HG02588 (cell line): ENCODE measurements around the gene FHIT.
A peak's percentile ranks its signal among the peaks of the same experiment; 100 is the strongest.

Experiments used
- ATAC-seq: cut with Tn5 transposase; IDR thresholded peaks from one replicate; pipeline ENCODE4 v1.9.1; 2021; ENCODE audit warnings: mild to moderate bottlenecking, moderate library complexity; ENCODE audit not compliant: unreplicated experiment

Gene FHIT

DNA sequence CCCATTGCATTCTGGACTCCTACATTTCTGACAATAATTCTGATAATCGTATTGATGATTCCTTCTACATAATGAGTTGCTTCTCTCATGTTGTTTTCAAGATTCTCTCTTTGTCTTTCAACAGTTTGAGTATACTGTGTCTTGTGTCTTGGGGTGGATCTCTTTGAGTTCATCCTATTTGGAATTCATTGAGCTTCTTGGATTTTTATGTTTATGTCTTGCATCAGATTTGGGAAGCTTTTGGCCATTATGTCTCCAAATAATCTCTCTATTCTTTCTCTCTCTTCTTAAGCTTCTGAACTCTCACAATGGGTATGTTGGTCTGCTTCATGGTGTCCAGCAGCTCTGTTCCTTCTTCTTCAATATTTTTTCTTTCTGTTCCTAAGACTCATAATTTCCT lies 592.2 kb downstream of the FHIT start:
- ATAC-seq, result no peak

DNA sequence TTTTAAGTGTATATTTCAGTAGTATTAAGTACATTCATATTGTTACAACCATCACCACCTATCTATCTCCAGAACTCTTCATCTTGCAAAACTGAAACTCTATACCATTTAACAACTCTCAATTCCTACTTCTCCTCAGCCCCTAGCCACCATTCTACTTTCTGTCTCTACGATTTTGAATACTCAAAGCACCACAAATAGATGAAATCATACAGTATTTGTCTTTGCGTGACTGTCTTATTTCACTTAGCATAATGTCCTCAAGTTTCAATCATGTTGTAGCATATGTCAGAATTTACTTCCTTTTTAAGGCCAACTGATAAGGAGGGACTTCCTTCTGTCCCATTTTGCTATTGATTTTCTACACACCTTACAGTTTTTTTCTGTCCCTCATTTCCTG lies 593.3 kb downstream of the FHIT start:
- peak; percentile 89 for ATAC-seq

DNA sequence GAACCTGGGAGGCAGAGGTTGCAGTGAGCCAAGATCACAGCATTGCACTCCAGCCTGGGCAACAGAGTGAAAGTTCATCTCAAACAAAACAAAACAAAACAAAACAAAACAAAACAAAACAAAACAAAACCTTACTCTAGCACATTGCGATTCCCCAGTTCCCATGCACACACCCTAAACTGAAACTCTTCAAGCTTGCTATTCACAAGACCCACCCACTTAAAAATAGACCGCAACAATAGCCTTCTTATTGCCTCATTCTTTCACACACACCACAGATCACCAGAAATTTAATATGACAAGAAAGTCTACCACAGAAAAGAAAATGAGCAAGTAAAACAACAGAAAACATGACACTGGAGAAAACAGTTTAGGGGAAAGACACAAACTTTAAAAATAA lies 598.4 kb downstream of the FHIT start:
- no peak for ATAC-seq

DNA sequence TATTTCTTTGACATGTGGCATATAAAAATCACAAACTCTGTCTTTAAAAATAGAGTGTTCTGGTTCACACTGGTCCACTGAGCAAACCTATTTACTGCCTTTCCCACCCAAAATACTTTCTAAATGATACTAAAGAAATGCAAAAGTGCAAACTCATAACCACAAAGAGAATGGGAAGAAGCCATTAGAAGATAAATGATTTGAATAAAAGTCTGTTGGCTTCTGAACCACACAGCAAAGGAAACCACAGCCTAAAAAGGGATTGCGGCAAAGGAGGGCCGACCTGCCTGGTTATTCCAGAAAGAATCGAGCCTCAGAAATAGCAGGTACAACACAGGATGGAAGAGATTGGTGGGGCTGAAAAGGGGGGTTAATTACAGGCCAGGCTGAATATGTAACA lies 599.5 kb downstream of the FHIT start:
- ATAC-seq, result no peak

DNA sequence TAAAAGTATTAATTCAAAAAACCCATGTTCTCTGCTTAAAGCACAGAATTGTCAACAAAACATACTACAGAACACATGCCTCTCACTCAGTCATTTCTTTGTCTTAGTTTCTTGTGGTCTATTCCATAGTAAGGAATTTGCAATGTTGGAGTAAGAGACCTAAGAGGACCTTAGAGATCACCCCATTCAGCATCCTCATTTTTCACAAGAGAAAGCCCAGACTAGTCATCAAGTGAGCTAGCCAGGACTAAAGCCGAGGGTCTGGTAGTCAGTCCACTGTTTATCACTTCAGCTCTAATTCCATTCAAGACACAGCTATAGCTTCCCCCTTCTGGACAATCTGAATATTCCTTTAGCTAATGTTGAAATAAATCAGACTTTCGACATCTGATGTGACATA lies 601.1 kb downstream of the FHIT start:
- ATAC-seq, result no peak

DNA sequence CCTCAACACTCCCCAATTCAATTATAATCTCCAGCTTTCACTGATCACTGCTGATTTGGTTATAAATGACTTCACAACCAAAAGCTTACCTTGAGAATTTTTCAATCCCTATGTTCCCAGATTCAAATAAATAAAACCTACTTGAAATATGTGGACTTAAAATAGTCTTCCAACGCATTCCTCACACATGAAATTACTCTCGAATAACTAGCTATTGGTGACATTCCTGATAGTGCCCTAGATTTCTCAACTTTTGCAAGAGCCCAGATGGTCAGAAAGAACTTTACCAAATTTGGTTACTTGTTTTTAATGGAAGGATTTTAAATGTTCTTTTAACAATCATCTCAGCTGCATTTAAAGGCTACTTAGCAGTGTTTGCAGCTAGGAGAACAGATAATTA lies 605.5 kb downstream of the FHIT start:
- no peak for ATAC-seq

DNA sequence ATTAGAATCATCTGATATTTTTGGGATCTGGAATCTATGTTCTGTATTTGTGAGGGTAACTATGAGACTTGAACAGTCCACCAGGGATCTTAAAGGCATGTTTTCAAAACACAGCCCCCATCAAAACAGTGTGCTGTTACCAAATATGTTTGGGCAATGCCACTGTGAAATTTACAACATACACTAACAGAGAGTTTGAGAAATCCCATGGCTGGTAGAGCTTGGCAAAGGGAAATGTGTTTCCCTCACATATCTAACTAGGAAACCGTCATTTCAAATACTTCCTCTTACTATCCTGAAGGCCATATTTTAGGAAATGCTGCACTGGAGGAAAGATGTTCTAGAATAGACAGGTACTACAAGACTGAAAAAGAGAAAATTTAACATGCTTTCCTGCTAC lies 607.4 kb downstream of the FHIT start:
- ATAC-seq, result no peak

DNA sequence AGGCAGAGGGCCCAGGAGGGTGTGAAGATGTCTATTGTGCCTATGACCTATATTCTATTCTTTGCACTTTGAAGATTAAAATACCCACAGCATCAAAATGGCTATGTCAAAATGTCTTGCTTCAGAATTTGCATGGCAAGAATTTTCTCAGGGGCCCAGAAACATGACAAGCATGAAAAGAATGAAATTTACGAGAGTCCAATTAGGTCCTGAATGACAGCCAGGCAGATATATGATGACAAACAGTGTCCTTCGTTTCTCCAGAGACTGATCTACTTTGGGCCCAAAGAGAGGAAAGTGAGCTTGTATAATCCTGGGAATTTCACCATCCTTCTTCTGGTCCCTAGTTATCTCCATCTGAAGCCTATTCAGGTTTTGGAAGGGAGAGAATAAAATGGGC lies 609.9 kb downstream of the FHIT start:
- ATAC-seq, result no peak

DNA sequence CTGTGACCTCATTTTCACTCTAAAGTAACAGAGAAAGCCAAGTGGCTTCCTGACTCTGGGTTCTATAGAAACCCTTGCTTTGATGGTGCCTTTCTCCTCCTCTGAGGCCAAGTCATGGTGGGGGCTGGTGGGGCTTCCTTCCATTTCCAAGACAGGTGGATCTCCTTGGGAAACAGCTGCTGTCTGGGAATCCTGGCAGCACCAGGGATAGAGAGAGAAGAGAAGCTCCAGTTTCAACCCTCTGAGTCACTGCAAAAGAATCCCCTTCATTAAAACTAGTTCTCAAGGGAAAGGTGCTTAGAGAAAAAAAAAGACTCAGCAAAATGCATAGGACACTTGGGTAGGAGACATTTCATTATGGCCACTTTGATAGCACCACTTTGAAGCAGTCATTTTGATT lies 614.4 kb downstream of the FHIT start:
- ATAC-seq, result no peak

DNA sequence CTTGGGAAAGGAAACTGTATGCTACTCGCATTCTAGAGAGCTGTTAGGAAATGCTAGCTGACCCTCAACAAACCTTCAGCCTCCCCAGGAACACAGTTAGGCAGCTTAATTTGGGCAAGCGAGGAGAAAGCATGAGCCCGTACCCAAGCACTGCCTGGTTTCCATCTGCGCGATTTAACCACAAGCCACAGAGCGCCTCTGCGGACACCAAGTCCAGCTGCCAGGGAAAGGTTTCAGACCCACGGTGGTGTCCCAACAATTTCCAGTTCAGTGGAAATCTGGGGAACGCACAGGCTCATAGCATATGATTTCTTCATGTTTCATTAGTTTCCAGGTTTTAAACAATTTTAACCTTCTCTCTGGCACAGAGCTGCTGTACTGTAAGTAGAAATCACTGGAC lies 617.6 kb downstream of the FHIT start:
- no peak for ATAC-seq

DNA sequence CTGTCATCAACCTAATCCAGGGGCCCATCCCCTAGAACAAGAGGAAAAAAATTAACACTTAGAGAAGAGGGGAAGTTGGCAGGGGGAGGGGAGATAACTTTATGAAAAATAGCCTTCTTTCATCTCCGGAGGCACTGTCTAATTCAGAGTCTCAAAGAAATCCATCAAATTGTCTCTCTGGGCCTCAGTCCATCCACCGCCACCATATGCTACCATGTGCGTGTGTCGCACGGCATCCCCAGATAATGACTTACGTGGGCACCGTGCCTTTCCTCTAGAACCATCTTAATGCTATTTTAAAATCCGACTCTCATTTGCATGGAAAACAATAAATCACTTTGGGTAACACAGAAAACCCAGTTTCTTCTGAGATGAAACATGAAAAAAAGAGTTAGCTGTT lies 619.7 kb downstream of the FHIT start:
- no peak for ATAC-seq

DNA sequence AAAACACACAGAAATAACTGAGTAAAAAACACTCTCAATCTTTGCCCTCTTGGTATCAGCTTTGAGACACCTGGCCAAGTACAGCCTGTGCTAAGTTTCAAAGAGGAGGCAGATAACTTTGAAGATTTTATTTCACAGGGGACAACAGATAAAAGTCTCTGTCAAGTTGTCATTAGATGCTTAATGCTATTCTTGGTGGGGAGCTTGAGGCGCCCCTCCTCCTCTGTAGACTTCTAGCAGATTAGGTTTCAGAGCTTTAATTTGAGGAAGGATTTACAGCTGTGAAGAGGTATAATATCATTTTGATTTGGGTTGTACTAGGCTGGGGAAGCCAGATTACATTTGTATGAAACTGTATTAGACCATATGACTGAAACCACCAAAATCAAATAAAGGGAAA lies 620.3 kb downstream of the FHIT start:
- ATAC-seq, result no peak

DNA sequence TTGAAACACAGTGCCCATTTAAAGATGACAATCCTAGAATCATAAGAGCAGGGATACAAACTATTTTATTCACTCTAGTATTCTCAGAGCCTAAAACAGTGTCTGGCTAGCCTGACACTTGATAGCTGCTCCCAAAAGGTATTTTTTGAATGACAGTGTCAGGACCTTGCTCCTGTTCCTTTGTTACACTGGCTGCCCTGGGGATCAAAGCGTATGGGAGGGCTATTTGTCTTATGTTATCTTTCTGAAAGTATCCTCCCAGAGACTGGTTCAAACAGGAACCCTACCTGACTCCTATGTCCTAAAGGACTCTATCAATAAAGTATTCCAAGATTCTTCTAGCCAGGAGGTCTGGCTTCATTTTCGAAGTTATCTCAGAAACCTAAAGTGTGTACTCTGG lies 621.4 kb downstream of the FHIT start:
- ATAC-seq, result no peak

DNA sequence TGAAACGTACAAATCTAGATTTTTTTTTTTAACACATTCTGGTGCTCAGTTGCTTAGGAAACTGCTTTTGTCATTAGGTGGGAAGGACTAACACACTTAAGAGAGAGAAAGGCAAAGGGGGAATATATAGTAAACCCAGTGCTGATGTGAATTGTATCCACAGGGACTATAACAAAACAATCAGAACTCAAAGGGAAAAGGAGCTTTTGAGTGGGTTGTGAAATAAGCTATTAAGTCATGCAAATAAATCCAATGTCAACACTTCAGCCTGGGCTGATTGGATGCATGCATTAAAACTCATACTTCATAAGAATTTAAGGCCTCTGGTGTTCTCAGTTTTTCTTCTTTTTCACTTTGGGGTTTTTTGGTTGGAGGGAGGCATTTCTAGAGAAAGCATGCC lies 628.9 kb downstream of the FHIT start:
- ATAC-seq, result no peak

DNA sequence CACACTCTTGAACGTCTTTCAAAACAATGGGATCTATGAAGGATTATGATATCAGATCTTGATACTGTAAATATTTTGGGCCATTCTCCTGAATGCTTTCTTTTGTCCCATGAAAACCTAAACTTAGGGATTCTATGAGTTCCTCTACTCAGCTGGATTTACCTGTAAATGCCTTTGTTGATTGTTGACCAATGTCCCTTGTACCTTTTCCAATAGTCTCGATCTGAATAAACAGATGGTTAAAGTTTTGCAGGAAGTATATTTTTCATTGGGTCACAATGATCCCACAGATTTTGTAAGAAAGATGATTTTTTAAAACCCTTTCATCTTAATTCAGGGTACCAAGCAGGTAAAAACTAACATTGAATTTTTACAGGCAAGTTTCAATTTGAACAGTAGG lies 634.1 kb downstream of the FHIT start:
- ATAC-seq, result no peak

DNA sequence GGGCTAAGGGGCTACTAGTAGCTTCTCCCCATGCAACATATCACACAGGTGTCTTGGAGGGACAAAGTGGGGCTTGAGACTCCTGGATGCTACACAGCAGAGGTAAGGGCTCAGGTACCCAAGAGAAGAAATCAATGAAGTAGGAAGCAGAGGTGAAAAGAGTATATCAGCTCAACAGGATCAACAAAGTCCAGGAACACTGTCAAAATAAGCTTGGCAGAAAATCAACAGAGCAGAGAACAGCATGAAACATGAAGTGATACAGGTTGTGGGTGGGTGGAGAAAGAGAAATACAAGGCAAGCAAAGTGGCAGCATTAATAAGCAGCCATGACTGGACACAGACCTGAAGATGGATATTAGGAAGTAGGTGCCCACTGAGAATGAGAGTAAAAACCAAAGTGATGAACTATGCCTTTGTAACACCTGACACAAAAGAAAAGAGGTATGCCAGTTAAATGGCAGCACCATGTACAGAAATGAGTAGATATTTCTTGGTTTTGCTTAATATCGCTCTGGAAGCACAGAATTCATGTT lies 637.4 kb downstream of the FHIT start:
- no peak for ATAC-seq

DNA sequence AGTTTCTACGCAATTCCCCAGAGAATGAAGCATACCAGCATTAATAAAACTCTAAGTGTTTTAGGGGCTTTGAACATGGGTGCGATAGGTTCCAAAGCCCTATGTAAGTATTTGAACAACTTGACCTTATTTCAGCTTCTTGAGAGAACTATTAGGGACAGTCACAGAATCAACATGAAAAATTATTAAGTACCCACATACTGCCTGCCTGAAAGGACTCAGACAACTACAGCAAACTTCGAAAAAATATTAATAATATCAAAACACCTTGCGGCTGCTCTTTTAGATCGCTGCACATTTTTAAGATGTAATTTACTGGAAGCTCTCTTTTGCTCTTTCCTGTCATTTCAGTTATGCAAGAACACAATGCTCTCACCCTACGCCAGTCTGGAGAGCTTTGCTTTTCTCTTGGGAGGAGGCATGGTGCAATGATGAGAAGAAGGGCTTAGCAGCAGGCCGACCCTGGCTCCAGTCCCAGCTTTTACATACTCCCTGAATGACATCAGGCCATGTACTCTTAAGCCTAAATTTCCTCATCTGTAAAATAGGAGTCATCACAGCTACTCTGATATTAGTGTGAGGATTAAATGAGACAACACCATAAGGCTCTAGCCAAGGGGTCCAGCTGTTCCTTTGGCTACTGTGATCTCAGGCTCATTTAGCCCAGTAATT lies 640.7 kb downstream of the FHIT start:
- ATAC-seq, result no peak

DNA sequence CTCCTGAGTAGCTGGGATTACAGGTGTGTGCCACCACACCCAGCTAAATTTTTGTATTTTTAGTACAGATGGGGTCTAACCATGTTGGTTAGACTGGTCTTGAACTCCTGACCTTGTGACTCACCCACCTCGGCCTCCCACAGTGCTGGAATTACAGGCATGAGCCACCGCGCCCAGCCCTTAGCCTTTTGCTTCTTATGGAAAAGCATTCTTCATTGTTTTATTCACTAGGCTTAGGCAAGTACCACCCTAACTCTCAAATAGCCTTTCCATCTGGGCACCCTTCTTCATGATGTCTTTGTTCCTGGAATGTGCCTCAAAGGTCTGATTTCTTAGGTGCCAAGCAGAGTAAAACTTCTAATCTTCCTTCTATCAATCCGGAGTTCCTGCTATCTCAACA lies 641.8 kb downstream of the FHIT start:
- no peak for ATAC-seq

DNA sequence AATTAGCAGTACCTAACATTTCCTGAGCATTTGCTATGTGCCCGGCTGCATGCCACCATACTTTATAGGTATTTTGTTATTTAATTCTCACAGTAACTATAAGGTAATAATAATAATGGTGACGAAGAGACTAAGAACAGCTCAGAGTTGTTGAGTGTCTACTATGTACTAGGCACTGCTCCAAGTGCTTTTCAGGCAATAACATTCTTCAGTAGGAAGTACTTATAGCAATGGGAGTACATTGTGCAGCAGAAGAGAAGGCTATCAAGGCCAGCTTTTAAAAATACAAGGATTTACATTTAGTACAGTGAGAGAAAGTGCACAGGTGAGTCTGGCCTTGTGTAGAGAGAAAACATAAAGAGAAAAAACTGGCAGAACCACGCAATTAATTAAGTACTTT lies 647.4 kb downstream of the FHIT start:
- ATAC-seq, result no peak

DNA sequence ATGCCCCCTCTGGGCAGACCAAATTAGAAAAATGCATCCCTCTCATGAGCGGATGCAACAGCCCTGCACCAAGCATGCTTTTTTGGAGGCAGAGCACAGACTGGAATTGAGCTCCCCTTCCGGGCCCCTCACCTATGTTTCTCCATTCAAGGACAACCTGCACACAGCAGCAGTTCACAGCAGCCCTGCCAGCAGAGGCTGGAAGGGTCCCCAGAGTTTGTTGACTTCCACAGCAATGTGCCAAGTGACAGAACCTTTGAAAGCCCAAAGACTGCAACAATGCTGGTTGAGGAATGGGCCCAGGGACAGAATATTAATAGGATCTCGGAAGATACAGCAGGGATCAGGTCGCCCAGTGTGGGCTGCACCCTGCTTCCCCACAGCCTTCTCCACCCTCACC lies 650.4 kb downstream of the FHIT start:
- no peak for ATAC-seq

DNA sequence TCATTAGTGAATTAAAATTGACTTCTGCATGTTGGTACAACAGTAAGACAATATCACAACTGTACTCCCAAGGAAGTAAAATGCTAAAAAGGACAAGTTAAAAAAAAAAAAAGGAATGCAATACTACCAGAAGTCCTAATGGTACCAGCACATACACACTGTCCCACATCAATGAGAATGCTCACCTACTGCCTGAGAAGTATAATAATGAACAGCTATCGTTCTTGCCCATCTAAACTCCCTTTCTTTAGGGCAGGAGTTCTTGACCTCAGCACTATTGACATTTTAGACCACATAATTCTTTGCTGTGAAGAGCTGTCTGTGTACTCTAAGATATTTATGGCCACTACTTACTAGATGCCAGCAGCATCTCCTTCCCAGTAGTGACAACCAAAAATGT lies 651.7 kb downstream of the FHIT start:
- ATAC-seq, result no peak

DNA sequence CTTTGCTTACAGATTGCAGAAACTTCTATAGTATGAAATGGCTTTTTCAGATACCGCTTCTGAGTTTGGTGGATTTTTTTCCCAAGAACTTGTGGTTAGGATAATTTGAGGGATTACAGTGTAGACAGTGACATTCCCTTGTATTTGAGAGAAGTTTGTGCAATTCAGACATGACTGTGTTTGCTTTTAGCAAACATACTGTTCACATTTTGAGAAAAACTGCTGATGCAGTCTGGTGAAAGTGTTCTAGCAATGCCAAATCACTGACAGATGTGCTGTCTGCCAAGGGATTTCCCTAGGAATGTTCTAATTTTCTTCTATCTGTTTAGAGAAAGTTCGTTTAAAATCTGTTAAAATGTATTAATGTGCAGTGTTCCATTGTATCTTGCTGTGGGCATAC lies 652.6 kb downstream of the FHIT start:
- ATAC-seq, result no peak

DNA sequence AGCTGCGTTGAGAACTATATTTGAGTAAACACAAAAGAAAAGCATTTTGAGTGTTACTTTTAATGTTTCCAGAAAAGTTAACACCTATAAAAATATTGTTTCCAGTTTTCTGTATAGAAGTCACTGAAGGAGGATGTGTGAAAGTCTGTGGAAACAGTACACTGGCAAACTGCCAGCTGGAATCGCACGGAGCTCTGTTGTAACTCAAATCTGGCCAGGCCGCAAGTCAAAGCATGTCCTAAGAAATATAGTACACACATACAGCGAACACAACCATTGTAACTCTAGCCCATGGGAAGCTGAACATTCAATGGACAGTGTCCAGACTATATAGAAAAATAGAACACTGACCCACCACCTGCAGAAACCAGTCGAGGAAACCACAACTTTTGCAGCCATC lies 657.2 kb downstream of the FHIT start:
- ATAC-seq, result no peak
